GM18511 (cell line): ENCODE results near the gene DUSP28.
"Not testable (repeated sequence)": the region's sequence is repeated elsewhere in the genome, so short reads cannot be mapped to it uniquely, and the experiment has no call there.

Experiments used
- ATAC-seq: cut with Tn5 transposase; IDR thresholded peaks from one replicate; pipeline ENCODE4 v1.9.1; 2021; ENCODE audit warnings: mild to moderate bottlenecking, moderate library complexity; ENCODE audit not compliant: unreplicated experiment

DUSP28 gene

GRCh38 chr2:240526521-240526920 lies 33.6 kb upstream of the DUSP28 start:
- ATAC-seq = no peak

GRCh38 chr2:240527153-240527750 lies 32.9 kb upstream of the DUSP28 start:
- no peak for ATAC-seq

- ATAC-seq = no peak
Observed at GRCh38 chr2:240528406-240529040, 31.6 kb upstream of the DUSP28 start.

GRCh38 chr2:240529344-240529999 lies 30.7 kb upstream of the DUSP28 start:
- ATAC-seq = no peak

GRCh38 chr2:240530181-240530580 lies 30.0 kb upstream of the DUSP28 start:
- ATAC-seq = no peak

- no peak for ATAC-seq
Observed at GRCh38 chr2:240531038-240531437, 29.1 kb upstream of the DUSP28 start.

GRCh38 chr2:240532031-240532775 lies 28.0 kb upstream of the DUSP28 start:
- ATAC-seq = no peak

- ATAC-seq = no peak
Observed at GRCh38 chr2:240538031-240538780, 22.0 kb upstream of the DUSP28 start.

GRCh38 chr2:240539101-240539500 lies 21.1 kb upstream of the DUSP28 start:
- ATAC-seq = not testable (repeated sequence)

GRCh38 chr2:240539906-240540305 lies 20.3 kb upstream of the DUSP28 start:
- ATAC-seq = no peak

- ATAC-seq = no peak
Observed at GRCh38 chr2:240551288-240551687, 8.9 kb upstream of the DUSP28 start.

GRCh38 chr2:240551811-240552210 lies 8.3 kb upstream of the DUSP28 start:
- ATAC-seq = no peak

GRCh38 chr2:240553956-240554480 lies 6.1 kb upstream of the DUSP28 start:
- ATAC-seq = no peak

- ATAC-seq = no peak
Observed at GRCh38 chr2:240554767-240555493, 5.2 kb upstream of the DUSP28 start.

GRCh38 chr2:240555541-240556250 lies 4.5 kb upstream of the DUSP28 start:
- no peak for ATAC-seq

- ATAC-seq = no peak
Observed at GRCh38 chr2:240556553-240557100, 3.5 kb upstream of the DUSP28 start.

GRCh38 chr2:240557101-240557751 lies 2.9 kb upstream of the DUSP28 start:
- no peak for ATAC-seq

GRCh38 chr2:240557808-240558207 lies 2.3 kb upstream of the DUSP28 start, which contains the start of gene ANKMY1:
ANKMY1 (minus strand) TSS chr2:240557988; CDS start chr2:240557335, 653 bp downstream.
- ATAC-seq = no peak
